Measurements from ENCODE around the gene GIGYF2.

DNA sequence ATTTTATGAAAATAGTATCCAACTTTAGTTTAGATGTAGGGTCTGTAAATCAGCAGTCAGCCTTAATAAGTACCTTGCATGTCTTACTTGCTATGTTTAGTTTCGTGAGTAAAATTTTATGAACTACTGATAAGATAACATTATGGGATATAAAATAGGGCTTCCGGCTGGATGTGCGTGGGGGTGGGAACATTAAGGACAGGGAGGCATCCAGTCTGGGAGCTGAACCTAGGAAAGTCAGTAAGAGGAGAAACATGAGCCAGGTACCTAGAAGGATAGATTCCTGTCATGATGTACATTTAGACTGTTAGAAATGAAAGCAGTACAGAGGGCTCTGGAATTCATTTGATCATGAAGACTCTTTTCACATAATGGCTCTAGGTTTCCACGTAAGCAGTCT is 92.0 kb downstream of the GIGYF2 start:
- TF ChIP-seq, protein P1, sequence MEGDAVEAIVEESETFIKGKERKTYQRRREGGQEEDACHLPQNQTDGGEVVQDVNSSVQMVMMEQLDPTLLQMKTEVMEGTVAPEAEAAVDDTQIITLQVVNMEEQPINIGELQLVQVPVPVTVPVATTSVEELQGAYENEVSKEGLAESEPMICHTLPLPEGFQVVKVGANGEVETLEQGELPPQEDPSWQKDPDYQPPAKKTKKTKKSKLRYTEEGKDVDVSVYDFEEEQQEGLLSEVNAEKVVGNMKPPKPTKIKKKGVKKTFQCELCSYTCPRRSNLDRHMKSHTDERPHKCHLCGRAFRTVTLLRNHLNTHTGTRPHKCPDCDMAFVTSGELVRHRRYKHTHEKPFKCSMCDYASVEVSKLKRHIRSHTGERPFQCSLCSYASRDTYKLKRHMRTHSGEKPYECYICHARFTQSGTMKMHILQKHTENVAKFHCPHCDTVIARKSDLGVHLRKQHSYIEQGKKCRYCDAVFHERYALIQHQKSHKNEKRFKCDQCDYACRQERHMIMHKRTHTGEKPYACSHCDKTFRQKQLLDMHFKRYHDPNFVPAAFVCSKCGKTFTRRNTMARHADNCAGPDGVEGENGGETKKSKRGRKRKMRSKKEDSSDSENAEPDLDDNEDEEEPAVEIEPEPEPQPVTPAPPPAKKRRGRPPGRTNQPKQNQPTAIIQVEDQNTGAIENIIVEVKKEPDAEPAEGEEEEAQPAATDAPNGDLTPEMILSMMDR (IDR thresholded peaks at IDR 0.05), result no peak
- TF ChIP-seq POLR2A (IDR thresholded peaks at IDR 0.05) (no peak), POLR2AphosphoS5 (IDR thresholded peaks at IDR 0.05) (no peak), EP300 (IDR thresholded peaks at IDR 0.05; ENCODE audit: low read depth) (no peak)

Data from transverse colon (tissue), 4 donors.